Putamen (tissue), 1 donor: ENCODE results near the gene TMEM82.

Source experiments
- DNase-seq: peaks from one replicate; pipeline ENCODE4 v3.0.0-alpha.2; 2016; ENCODE audit warnings: low spot score

The TMEM82 gene

DNA sequence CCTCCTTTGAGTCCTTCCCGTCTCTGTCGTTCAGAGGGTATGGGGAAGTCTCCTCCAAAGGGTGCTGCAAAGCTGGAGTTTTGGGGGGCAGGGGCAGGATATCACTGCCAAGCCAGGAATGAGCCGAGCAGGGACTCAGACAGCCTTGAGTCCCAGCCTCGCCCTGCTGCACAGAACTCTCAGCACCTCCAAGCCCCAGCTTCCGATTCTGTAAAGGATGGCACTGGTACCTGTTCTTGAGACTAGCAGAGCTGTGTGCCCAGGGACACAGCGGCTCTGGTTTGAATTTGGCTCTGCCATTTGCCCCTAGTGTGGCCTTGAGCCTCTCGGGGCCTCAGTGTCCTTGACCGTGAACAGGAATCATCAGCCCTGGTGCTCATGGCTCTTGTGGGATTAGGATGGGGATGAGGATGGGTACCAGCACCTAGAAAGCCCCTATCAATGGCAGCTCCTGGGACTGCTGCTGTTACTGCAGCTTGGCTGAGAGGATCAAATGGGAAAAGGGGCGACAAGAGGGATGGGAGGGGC, 14.8 kb downstream of the TMEM82 start:
- no peak for DNase-seq

DNA sequence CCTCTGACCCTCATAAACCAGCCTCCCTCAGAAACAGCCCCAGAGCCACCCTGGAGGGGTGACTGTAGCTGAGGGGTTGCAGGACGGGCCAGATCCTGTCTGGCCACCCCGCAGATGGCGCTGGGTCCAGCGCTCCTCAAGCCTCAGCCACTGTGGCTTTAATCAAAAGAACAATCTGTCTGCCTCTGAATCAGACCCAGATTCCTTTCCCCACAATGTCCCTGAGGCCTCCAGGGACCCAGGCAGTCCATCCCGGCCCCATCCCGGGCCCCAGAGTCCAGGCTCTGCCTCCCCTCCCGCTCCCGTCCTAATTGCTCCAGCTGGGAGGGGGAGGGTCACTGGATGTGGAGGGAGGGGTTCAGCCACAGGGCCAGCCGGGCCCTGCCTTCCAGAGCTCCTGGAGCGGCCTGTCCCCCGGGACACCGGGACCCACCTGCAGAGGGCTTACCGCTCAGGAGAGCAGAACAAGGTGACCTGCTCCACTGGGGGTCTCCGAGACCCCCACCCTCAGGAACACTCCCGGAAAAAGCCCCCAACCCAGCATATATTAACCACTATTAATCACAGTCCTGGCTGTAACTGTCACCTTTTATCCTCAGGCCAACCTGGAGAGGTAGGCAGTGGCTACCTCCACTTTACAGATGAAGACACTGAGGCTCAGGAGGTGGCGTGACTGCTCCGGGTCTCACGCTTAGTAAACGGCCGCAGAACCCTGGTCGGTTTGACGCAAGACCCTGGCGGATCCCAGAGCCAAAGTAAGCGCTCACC, 15.5 kb downstream of the TMEM82 start:
- DNase-seq = no peak

DNA sequence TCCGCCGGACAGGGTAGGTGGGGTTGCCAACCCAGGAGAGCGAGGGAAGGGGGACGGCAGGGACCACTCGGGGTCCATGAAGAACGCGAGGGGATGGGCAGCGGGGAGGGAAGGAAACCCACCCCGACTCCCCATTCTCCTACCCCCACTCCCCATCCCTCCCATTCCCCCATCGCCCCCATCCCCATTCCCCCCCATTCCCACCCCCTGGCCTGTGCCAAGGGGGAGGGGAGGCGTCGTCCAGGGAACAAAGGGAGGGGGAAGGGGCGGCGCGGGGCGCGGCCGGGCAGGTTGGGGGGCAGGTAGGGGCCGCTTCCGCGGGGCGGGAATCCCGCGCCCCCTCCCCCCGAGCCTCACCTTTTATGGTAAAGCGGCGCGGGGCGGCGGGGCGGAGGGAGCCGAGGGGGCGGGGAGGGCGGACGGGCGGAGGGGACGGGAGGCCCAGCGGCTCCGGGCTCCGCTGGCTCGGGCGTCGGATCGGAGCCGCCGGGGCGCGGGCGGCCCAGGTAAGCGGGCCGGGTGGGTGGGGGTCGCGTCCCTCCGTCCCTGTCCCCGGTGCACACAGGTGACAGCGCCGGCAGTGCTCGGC, 16.1 kb downstream of the TMEM82 start, which contains the start of gene FBLIM1:
Gene FBLIM1 (plus strand): TSS at position 453 of the 589 bp plus-strand sequence. CDS start 6,189 bp downstream, outside the sequence.
- DNase-seq = no peak

DNA sequence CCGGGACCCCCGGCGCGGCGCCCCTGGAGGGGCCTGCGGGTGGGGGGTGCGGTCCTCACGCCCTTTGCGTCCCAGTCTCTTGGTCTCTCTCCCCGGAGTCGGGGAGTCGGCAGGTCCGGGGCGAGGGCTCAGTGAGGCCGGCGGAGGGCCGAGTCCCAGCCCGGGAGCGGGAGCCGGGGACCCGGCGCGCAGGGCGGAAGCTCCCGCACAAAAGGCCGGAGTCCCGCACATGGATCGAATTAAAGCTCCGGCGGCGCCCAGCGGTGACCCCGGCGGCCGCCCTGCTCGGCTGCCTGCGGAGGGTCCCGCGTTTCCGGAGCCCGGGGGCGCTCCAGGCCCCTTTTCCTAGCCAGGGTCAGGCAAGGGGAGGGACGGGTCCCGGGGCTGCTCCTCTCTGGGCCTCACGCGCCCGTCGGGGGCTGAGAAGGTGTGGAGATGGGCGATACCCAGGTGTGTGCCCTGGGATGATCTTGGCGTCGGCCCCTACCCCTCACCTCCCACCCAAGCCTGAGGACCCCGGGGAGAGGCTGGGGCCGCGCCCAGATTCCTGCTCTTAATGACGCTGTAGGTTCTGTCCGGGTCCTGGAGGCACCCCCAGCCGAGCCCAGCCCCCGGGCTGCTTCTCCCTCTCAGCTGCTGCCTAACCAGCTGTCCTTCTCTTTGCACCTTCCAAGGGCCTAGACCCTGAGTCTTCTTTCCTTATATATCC, 16.8 kb downstream of the TMEM82 start:
- DNase-seq = no peak

DNA sequence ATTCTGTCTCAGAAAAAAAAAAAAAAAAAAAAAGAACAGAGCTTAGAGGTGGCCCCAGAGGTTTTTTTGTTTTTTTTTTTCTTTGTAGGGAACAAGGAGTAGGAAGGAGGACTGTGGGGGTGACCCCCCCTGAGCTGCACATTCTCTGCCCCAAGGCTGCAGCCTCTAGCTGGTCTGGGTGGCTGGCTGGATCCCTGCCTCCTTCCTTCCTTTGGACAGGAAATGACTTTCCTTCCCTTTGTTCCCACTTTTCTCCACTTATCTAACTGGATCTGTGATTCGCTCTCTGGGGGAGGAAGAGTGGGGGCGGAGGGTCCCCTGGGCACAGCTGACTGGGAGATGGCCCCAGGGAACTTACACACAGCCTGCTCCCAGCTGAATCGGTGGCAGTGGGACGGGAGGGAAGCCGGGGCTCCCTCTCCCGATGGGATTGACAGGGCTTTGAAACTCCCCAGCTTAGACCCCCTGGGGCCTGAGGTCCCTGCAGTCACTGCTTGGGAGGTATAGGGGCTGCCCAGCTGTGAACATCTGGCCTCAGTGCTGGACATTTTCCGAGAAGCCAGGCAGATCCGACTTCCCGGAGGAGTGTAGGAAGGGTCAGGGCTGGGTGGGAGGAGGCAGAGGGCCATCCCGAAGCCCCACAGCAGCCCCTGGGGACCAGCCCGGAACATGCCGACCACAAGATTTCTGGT, 18.4 kb downstream of the TMEM82 start:
- DNase-seq = no peak

DNA sequence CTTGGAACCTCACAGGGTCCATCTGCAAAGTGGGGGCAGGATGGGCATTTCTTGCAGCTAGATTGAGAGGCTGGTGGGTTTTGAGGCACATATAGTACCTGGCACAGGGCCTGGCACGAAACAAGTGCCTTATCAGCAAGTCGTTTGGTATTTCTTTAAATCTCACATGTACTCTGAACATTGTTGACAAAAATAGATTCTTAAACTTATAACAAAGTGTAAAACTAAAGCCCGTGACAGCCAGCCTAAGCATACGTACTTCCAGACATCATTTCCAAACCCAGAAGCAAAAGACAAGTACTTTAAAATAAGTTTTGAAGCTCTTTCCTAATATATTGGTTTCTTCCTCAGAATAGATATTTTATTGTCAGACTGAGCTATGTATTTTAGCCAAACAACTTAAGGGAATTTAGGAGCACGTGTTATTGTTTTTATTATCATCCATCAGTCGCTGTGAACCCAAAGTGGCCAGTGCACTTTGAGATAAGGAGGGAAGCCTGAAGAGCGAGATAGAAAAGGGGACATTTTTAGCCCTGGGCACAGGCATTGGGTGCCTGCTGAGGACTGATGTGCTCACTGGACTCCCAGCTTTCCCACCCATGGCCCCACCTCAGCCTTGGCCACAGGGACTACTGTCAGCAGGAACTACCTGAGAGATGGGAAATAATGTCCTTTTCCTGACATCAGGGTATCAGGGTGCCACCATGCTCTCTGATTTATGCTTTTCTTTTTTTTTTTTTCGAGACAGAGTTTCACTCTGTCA, 19.2 kb downstream of the TMEM82 start:
- no peak for DNase-seq

DNA sequence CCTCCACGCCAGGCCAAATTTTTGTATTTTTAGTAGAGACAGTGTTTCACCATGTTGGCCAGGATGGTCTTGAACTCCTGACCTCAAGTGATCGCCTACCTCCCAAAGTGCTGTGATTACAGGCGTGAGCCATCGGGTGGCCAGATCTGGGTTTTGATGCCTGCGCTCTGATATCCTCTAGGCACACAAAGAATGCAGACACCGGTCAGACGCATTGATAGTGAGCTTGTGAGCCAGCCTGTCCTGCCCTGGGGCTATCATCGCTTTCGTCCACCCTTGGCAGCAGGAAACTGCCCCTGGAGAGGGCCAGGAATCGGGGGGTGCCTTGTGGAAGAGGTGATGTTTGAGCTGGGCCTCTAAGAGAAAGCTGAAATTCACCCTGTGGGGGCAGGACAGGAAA, 20.2 kb downstream of the TMEM82 start:
- DNase-seq = no peak

DNA sequence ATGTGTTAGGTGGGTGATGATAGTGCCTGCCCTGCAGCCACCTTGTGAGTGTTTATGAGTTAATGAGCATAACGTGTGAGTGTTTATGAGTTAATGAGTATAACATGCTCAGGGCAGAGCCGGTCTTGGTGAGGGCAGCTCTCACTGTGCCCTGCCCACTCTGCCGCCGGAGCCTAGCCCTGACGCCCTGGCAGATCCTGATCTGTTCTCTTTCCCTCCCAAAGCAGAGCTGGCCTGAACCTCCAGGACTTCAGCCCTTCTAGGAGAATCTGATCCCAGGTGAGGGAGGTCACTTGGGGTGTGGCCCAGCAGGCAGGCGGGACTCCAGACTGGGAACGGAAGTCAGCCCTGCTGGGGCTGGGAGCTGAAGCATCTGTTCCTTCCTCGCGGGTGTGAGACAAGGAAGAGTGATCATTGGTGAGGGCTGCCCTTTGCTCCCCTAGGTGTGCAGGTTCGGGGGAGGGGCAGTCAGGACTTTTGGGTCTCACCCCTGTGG, 22.0 kb downstream of the TMEM82 start:
- DNase-seq = no peak

DNA sequence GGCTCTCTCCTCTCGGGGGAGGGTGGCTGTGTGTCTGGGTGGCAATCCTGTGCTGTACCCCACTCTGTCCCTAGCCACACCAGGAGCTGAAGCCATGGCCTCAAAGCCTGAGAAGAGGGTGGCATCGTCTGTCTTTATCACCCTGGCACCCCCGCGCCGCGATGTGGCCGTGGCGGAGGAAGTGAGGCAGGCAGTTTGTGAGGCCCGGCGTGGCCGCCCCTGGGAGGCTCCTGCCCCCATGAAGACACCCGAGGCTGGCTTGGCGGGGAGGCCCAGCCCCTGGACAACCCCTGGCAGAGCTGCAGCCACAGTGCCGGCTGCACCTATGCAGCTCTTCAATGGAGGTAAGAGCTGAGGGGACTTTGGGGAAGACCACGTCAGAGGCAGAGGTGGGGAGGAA, 22.6 kb downstream of the TMEM82 start:
- DNase-seq = no peak

DNA sequence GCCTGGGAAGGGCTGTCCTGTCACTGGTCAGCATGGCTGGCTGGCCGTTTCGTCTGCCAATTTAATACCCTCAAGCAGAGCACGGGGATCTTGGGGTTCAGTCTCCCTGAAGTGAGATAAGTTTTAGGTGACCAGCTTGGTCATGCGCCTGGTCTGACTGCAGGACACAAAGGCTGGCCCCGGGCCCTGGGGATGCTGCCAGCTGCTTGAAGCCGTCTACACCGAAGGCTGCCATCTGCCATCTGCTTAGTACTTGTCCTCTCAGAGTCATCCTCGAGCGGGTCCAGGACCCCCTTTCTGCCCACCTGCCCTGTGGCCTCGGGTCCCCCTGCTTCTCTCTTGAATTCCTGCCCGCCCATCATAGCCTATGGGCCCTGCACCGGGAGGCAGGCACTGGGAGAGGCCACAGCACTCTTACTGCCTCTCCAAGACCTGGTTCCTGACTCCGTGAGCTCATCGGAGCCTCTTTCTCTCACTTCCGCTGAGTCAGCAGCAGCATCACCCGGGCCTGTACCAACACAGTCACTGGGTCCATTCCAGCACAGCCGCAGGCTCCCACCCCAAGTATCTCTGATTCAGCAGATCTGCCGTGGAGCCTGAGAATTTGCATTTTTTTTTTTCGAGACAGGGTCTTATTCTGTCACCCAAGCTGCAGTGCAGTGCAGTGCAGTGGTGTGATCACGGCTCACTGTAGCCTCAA, 23.3 kb downstream of the TMEM82 start:
- no peak for DNase-seq

DNA sequence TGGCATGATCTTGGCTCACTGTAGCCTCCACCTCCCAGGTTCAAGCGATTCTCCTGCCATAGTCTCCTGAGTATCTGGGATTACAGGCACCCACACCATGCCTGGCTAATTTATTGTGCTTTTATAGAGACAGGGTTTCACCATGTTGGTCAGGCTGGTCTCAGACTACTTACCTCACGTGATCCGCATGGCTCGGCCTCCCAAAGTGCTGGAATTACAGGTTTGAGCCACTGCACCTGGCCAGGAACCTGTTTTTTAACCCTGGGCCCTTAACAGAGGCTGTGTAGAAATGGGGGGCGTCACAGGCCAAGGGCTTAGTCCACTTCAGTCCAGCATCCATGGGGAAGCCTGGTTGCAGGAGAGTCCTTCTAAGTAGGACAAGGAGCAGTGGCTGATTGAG, 25.6 kb downstream of the TMEM82 start:
- no peak for DNase-seq

DNA sequence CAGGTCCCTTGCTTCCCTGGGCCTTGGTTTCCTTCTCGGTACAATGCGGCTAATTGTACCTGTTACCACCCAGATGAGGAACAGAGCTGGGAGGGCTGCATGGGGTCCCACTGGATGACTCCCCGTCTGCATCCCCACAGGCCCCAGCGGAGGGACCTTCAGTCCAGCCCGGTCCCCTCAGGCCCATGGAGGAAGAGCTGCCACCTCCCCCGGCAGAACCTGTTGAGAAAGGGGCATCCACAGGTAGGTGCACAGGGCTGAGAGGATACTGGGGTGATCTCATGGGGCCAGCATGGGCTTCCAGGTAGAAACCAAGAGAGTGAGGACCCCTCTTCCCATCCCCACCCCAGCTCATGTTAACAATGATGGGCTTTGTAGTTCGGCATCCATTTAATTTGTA, 26.1 kb downstream of the TMEM82 start:
- DNase-seq = no peak

DNA sequence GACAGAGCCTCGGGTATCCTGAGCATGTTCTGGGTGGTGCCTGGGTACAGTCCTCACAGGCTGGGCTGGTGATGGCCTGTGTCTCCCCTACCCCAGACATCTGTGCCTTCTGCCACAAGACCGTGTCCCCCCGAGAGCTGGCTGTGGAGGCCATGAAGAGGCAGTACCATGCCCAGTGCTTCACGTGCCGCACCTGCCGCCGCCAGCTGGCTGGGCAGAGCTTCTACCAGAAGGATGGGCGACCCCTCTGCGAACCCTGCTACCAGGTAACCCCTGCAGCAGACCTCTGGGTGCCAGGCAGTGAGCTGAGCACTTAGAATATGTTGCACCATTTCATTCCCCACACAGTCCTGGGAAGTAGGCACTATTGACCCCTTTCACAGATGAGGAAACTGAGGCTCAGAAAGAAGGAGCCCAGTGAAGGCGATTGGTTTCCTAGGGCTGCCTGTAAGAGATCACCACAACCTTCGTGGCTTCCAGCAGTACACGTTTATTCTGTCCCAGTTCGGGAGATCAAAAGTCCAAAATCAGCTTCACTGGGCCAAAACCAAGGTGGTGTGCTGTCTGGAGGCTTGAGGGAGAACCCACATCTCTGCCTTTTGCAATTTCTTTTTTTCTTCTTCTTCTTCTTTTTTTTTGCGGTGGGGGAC, 28.1 kb downstream of the TMEM82 start:
- no peak for DNase-seq

DNA sequence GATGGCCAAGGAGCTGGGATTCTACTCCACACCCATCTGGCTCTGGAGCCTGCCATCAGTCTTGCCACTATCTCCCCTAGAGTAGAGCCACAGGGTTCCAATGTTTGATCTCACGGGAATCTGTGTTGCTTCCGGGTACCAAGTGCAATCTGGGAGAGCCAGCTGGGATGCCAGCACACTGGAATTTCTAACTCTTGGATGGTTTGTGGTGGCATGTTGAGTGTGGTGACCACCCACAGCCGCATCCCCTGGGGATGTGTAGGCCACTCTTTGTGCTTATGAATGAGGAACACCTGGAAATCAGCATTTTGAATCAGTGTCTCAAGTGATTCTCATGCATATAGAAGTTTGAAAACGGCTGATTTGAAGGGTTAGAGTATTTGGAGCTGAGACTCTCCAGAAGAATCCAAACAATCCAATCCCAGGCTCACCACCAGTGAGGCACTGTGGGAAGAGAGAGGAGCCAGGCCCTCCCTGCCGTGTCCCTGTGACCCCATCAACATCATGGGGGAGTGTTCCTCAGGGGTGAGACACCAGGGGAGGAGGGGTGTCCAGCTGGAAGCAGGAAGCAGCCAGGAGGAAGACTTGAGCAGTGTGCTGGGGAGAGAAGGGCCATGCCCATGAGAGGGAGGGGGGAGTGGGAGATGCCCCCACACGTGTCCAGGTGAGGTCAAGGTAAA, 29.7 kb downstream of the TMEM82 start:
- DNase-seq = no peak

DNA sequence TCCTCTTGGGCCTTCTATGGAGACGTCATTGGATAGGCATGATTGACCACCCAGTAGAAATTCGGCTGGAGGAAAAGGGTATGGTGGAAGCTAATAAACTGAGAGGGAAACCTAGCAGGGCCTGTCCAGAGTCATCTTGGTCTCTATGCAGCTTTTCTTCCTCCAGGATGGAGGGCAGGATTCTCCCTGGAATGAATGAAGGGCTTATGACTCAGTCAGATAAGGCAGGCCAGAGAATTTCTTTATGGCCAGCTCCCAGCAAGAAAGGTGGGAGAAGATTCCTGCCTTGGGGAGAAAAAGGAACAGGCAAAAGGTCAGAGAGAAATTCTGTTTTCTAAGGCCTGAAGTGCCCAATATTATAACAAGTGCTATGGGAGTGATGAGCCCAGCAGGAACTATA, 33.4 kb downstream of the TMEM82 start:
- no peak for DNase-seq

DNA sequence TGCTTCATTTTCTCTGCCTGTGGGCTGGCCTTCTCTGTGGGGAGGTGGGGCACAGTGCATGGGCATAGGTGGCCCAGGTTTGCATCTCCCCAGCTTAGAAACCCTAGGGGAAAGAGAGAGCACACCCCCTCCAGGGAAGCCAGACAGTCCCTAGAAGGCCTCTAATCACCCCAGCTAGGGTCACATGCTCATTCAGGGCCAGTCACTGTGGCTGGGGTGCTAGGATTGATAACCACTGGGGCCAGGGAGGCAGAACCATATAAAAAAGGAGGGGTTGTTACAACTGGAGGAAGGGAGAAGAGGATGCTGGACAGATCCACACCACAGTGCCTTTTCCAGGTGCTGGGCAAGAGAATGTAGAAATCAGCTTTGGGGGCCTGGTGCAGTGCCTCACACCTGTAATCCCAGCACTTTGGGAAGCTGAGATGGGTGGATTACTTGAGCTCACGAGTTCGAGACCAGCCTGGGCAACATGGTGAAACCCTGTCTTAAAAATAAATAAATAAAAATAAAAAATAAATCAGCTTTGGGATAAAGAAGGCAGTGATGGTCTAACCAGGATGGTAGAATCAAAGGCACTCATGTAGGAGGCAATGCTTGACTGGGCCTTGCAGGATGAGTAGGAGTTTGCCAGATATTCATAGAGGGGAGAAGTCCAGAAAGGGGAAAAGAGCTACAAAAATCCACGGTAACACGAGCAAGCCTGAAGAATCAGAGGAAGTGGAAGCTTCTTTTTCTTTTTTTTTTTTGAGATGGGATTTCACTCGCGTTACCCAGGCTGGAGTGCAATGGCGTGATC, 35.8 kb downstream of the TMEM82 start:
- DNase-seq = no peak

DNA sequence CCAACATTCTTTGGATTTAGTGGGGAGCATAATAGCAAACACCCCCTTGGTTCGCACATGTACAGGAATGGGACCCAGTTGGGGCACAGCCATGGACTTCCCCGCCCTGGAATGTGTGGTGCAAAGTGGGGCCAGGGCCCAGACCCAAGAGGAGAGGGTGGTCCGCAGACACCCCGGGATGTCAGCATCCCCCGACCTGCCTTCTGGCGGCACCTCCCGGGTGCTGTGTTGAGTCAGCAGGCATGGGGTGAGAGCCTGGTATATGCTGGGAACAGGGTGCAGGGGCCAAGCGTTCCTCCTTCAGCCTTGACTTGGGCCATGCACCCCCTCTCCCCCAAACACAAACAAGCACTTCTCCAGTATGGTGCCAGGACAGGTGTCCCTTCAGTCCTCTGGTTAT, 43.4 kb downstream of the TMEM82 start:
- DNase-seq = no peak

DNA sequence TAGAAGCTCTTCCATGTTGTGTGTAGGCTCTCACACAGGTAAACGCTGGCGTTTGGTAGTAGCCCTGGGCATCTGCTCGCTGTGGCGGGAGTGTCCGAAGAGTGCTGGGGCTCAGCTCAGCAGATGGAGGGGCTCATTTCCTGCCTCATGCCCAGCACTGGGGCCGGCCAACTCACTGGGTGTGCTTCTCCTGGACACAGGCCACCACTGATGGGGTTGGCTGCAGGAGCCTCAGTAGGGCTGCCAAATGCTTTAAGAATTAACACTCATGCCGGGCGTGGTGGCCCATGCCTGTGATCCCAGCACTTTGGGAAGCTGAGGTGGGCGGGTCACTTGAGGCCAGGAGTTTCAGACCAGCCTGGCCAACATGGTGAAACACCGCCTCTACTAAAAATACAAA, 44.3 kb downstream of the TMEM82 start:
- no peak for DNase-seq
